ENCODE measurements around the gene PTGR2. TPM values are rescaled to one million over a fixed set of nuclear protein-coding genes. Genes with fewer than 3 reads are reported as not detected.

Gene PTGR2
- total and polyA plus RNA-seq, 2 of the 8 experiments (the other 6 are each of a cell fraction or from before 2014, with no cell fraction given), result 6.0 to 17.5 TPM

DNA sequence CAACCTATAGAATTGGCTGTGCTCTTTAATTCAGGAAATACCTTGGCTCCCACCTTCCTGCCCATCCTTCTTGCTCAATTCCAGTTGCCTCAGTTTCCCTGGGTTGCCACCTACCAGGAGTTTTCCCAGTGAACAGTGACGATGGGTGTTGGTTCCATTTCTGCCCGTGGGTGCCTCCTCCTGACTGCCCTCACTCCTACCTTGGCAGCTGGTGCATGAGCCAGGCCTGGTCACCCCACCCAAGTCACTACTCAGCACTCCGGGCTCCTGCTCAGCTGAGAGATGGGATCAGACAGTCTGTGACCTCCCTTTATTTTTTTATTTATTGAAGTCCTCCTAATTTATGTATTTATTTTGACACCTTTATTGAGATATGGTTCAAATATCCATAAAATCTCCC is 31.0 kb upstream of the PTGR2 start:
- Histone ChIP-seq H2AK5ac (ENCODE audit: low read depth, low read length) (no peak overlapping the region), H2BK5ac (ENCODE audit: low read depth, low read length) (no peak overlapping the region), H3K23ac (ENCODE audit: insufficient read length) (no peak overlapping the region), H3K79me1 (ENCODE audit: low read depth, low read length) (no peaks in the 10 kb centered on the region), H3K27me3 (replicated peaks in 1 of 4; ENCODE audit: control insufficient read depth in 3 of 4, extremely low read depth in 1 of 4, insufficient read depth in 3 of 4, low read length in 3 of 4) (no peaks in the 10 kb centered on the region; a peak in 1 of 7 replicates), H3K9me3 (ENCODE audit: insufficient read depth in 2 of 2, low read depth in 1 of 2, low read length in 1 of 2) (no peaks in the 10 kb centered on the region), H2BK120ac (replicated peaks; ENCODE audit: low read depth, low read length) (no peak overlapping the region), H4K20me1 (replicated peaks in 1 of 2; ENCODE audit: control insufficient read depth in 1 of 2, insufficient read depth in 2 of 2, low read length in 2 of 2) (no peaks in the 10 kb centered on the region), H3K4ac (replicated peaks; ENCODE audit: insufficient read length, low read depth, low read length) (no peak overlapping the region), H3K4me3 (ENCODE audit: extremely low read depth in 1 of 4, insufficient read depth in 2 of 4, low read depth in 3 of 4, low read length in 4 of 4) (no peak overlapping the region), H3K4me1 (replicated peaks in 1 of 4; ENCODE audit: control insufficient read depth in 3 of 4, insufficient read depth in 4 of 4, low read length in 3 of 4) (no peaks in the 10 kb centered on the region), H3K18ac (ENCODE audit: extremely low read depth, low read length) (no peak overlapping the region), H3K36me3 (ENCODE audit: control insufficient read depth in 2 of 4, insufficient read depth in 4 of 4, low read length in 3 of 4) (no peaks in the 10 kb centered on the region), H2BK15ac (ENCODE audit: low read length) (no peak overlapping the region), H3K14ac (ENCODE audit: insufficient read length) (no peak overlapping the region), H3K23me2 (ENCODE audit: low read depth, low read length) (no peaks in the 10 kb centered on the region), H4K8ac (ENCODE audit: extremely low read depth, insufficient read depth, low read length) (no peak overlapping the region), H3K4me2 (ENCODE audit: insufficient read depth in 1 of 2, low read depth in 2 of 2, low read length in 2 of 2) (no peak overlapping the region), H3K9ac (replicated peaks in 1 of 4; ENCODE audit: extremely low read depth in 1 of 4, low read depth in 3 of 4, low read length in 3 of 4) (no peak overlapping the region), H3K27ac (ENCODE audit: low read depth, low read length) (no peak overlapping the region), H4K91ac (replicated peaks; ENCODE audit: insufficient read length, low read length) (no peak overlapping the region), H2AFZ (ENCODE audit: low read length) (no peak overlapping the region), H3K56ac (replicated peaks; ENCODE audit: insufficient read length, low read depth, low read length) (no peak overlapping the region), H4K5ac (ENCODE audit: insufficient read length, low read depth, low read length) (no peak overlapping the region), H2BK12ac (ENCODE audit: low read depth, low read length) (no peak overlapping the region), H3K79me2 (ENCODE audit: control insufficient read depth in 1 of 2, insufficient read depth in 2 of 2, low read length in 2 of 2) (no peaks in the 10 kb centered on the region), H2BK20ac (ENCODE audit: low read length) (no peak overlapping the region)
- DNase-seq (ENCODE audit: low read depth in 1 of 2, low spot score in 2 of 2), result no peak
- FAIRE-seq, result no peak
- 81% methylated on average over 3 of the region's 3 CpGs; no CpG with 5 or more reads in 1 of the 2 experiments for whole genome bisulfite sequencing, 2 experiments (ENCODE audit: extremely low coverage in 1 of 2, insufficient coverage in 1 of 2, insufficient read length in 1 of 2, insufficient replicate concordance in 2 of 2, low coverage in 1 of 2, low lambda C conversion rate in 2 of 2, missing lambda C conversion rate in 1 of 2)
- TF ChIP-seq POLR2A (IDR thresholded peaks at IDR 0.05; ENCODE audit: control extremely low read depth in 1 of 2, low read depth in 2 of 2, low read length in 2 of 2) (no peak), SP2 (IDR thresholded peaks at IDR 0.05; ENCODE audit: low read length) (no peak), POU5F1 (IDR thresholded peaks at IDR 0.05; ENCODE audit: low read depth, low read length) (no peak), CTBP2 (IDR thresholded peaks at IDR 0.05; ENCODE audit: borderline replicate concordance, insufficient read depth, insufficient read length, low read length) (no peak)
- ChIA-PET CTCF (ENCODE audit: partially characterized antibody) (interaction anchor here (0.7 to 10.0 kb wide), 5 partner anchors 9 to 79 kb away, joined by 3 to 58 read pairs (median 3); partner anchors contain the start of gene ZNF410), POLR2A (ENCODE audit: partially characterized antibody) (no interaction called here)
